ELF-1 (cell line): ENCODE data around the gene NEDD4.
A peak's percentile ranks its signal among the peaks of the same experiment; 100 is the strongest.
"Not testable (repeated sequence)": the region's sequence is repeated elsewhere in the genome, so short reads cannot be mapped to it uniquely, and the experiment has no call there.

ENCODE experiments used
- DNase-seq: peaks from one replicate; pipeline ENCODE4 v3.0.0-alpha.2; 2016; ENCODE audit warnings: low read depth, low spot score

The NEDD4 gene

GRCh38 chr15:56006371-56006770, 13.0 kb upstream of the NEDD4 start:
- DNase-seq = not testable (repeated sequence)

DNA sequence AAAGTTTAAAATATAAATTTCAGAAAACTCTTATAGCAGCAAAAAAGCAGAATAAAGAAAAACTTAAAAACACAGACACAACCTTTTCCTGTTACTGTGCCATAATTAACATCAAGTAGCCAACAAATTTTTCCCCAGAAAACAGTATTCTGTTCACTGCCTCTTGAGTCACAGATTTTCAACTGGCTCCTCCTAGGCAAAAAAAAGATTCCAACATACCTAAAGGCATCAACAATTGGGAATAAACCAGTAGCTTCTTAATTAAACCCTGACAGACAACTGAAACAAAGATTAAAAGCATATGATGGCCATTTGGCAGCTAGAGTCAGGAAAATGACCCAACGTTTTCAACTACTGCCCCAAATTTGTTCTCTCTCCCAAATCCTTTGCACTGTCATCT, 10.9 kb upstream of the NEDD4 start:
- not testable (repeated sequence) for DNase-seq

DNA sequence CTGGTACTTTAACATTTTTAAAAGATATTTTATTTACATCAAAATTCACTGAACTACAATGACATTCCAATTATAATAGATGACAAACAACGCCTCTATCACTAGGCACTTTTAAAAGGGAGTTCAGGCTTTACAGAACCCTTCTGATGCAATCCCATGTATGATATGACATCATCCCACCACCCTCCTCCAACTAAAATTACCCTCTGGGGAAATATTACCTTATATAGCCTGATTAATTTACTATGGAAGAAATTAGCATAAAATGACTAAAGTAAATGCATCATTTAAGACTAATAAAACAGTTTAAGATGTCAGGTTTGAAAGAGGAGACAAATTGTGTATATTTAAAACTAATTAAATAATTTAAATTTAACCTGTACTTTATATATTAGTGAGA, 10.4 kb upstream of the NEDD4 start:
- DNase-seq = not testable (repeated sequence)

DNA sequence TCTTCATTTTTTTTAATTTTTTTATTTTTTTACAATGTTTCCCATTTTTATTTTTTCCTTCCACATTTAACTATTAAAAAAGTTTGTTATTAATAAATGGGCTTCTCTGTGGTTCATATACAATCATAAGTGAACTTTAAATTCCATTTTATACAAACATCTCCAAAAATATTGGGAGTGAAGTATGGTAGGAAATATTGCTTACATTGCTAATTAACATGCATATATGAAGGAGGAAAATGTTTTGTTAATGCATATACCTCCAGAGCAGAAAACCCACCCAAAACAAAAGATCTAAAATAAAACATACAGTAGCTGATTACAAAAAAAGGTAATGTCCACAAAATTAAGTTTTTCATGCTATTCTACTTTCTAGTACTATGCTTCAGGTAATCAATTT, 9.9 kb upstream of the NEDD4 start:
- not testable (repeated sequence) for DNase-seq

DNA sequence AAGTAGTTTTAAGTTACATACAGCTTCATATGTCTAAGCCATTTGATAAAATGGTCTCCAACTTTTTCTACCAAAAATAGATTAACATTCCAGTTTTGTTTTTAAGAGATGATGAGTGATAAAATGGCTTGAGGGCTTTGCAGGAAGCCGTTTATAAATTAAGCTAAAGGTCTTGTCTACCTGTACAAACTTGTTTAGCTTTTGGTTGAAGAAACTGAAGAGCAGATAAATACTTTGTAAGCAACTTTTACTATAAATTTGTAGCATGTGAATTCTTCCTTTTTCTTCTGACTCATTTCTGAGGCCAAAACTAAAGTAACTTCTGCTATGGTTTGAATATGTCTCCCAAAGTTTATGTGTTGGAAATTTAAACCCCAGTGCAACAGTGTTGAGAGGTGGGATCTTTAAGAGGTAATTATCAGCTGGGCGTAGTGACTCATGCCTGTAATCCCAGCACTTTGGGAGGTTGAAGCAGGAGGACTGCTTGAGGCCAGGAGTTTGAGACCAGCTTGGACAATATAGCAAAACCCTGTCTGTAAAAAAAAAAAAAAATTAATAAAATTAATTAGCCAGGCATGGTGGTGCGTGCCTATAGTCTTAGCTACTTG, 8.2 kb upstream of the NEDD4 start:
- no peak for DNase-seq

DNA sequence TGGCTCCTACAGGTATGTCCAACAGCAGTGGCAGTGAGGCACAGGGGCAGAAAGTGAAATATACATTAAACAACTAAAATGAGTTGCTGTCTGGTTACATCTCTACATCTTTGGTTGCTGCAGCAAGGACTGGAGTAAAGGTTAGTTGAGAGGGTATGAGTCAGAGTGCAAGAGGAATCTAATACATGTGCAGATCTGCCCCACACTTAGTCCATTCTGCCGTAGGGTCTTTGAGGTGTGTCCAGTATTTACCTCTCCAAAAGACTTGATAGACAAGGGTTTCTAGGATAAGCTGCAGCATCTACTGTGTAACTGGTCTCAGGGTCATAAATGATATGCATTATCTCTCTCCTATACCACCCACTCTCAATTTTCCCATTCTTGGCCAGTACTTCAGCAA, 6.2 kb upstream of the NEDD4 start:
- DNase-seq = no peak

GRCh38 chr15:55998478-55998877, 5.1 kb upstream of the NEDD4 start:
- no peak for DNase-seq

GRCh38 chr15:55993804-55994560, 570 bp upstream of the NEDD4 start:
- peak; percentile 79 for DNase-seq

DNA sequence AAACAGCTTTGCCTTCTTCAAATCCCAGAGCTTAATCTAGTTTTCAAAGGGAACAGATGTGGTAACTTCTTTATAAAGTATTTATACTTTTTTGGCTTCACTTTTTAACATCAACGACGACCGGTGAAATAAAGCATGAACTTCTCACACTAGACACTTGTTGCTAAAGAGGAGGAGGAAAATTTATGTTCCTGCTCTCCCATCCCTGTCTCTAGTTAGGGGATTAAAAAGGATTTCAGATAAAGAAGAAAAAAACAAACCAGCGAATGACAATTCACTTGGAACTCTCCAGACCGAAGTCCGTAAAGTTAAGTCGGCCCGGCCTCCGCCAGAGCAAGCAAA, 672 bp downstream of the NEDD4 start:
- no peak for DNase-seq

DNA sequence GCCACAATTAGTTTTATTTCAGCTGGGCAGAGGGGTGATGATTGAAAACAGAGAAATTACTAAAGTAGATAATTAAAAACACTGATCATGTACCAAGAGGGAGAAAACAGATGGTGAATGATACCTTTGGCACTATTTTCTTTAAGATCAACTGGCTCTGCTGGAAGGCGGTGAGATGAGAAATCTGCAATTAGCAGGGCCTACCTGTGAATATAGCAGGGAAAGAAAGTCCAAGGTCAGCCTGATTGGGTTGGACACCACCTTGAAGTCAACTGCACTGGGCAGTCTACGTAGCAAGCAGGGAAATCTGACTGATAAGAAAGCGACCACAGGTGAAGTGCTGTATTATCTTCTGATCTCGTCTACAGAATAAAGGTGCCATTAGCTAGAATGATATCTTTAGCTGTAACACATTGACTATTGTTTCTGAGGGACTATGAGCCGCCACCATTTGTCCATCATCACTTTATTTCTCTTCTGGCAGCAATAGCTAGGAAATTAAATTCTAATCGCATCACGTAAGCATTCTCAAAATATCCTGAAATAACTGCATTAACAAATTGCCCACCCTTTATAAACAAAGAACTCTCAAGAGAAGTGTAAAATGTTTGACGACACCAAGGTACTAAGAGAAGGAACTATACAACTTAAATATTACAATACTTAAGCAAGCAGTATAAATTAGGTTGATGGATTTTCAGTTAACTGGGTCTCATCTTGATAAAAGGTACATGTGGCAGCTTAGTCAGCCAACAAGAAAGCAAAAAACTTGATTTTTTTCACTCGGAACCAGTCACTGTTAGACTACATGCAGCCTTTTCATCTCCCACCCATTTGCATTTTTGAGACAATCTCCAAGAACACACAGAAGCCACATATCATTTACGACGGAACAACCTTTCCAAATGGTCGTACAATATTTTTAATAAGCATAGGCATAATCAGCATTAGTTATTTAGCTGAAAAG, 1.3 kb downstream of the NEDD4 start:
- DNase-seq = no peak

DNA sequence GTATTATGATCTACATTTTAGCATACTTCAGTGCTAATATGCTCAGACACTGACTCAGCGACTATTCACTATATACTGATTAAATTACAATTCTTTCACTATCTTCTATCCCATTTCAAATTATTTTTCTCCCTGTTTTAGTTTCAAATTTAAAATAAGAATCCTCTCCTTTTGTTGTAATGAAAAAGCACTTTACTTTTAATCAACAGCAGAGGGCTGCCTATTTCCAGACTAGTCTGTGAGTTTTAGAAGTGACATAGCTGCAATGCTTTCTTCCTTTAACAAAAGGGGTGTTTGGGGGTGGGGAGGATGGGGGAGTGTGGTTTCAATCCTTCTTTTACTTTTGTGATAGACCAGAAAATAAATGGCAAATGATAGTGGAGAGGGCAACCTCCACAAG, 2.4 kb downstream of the NEDD4 start:
- no peak for DNase-seq

- no peak for DNase-seq
Measured at GRCh38 chr15:55990516-55990915, 2.9 kb downstream of the NEDD4 start.

GRCh38 chr15:55989383-55989782, 4.0 kb downstream of the NEDD4 start:
- no peak for DNase-seq

DNA sequence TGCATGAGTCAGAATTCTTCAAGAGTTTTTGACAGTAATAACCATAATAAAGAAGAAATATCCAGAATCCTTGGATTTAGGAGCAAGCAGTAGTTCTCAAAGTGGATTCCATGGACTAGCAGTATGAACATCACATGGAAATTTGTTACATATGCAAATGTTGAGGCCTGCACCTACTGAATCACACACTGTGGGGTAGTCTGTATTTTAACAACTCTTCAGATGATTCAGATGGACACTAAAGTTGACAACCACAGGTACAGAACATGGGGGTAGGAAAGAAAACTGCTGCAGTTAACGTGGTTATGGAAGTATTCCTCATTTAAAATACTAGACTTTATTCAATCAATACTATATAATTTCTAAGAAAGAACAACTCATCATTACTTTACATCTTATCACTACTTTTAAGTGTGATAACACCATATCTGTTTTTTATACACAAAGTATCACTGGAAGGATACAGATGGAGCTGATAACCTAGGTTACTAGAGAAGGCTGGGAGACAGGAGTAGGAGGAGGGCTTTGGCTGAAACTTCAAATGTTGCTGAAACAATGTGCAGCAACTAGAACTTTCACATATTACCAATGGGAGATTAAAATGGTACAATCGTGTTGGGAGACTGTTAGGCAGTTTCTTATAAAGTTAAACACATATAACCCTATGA, 11.7 kb downstream of the NEDD4 start:
- DNase-seq = no peak

DNA sequence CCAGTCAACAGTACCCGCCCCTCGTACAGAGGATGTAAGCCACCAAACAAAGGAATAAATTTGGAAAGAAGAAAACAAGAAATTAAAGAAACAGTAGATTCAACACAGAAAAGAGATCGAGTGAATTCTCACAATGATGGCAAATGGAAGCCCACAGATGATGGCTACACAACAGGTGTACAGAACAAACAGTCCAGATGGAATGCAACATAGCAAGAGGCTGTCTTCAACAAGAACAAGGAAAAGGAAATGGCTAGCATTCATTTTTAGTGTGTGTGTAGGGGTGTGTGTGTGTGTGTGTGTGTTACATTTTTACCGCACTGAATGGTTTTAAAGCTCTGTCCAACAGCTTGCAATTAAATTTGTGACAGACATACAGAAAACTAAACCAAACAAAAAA, 12.9 kb downstream of the NEDD4 start:
- DNase-seq = no peak

DNA sequence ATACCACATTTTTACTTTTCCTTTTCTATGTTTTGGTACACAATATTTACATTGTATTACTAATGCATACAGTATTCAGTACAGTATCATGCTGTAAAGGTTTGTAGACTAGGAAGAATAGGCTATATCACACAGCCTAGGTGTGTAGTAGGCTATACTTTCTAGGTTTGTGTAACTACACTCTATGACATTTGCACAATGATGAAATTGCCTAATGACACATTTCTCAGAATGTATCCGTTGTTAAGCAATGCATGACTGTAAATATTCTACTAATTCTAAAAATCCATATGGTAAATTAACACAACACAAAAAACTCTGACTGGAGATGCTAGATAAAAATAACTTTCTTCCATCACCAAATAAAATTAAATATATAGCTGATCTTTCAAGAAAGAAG, 16.2 kb downstream of the NEDD4 start:
- no peak for DNase-seq

GRCh38 chr15:55970286-55970685, 23.1 kb downstream of the NEDD4 start:
- DNase-seq = no peak

GRCh38 chr15:55969582-55969981, 23.8 kb downstream of the NEDD4 start:
- peak; percentile 14 for DNase-seq

GRCh38 chr15:55968923-55969322, 24.5 kb downstream of the NEDD4 start:
- DNase-seq = no peak

- no peak for DNase-seq
Measured at GRCh38 chr15:55965091-55965490, 28.3 kb downstream of the NEDD4 start.

DNA sequence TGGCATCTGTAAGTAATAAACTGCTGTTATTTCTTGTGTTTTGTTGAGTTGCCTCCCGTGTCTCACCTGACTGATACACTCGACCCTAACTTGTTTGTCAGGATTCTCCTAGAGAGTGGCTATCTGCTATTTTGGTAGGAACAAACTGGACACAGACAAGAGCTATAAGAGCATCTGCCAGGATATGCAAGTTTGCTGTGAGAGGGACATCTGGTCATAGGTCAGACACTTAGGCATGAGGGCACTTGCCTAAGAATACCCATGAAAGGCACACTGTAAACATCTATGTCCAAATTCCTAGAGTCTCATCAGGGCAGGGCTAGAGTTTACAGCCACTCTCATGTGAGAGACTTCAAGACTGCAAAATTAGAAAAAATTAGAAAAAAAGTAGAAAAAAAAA, 32.5 kb downstream of the NEDD4 start:
- DNase-seq = no peak
